Vein endothelial cell (primary cell): ENCODE data around the gene GLRA1. TPM values are rescaled to one million over a fixed set of nuclear protein-coding genes. Genes with fewer than 3 reads are reported as not detected.

Experiments
- small RNA-seq: library from RNA; depleted of rRNA; stranded (forward); fragments of <200 nt; gene quantifications from one replicate; pipeline ENCODE3, GENCODE V24; 2012
- total RNA-seq: library from RNA; depleted of rRNA; stranded (reverse); fragments of >200 nt; gene quantifications from 2 replicates; pipeline ENCODE4 v1.2.3, GENCODE V29; 2012

Gene GLRA1
- not detected in 2 replicates for total RNA-seq

GRCh38 chr5:151924564-151925301, at the start of gene GLRA1:
TSS of gene GLRA1 (minus strand) at chr5:151924851. CDS start at chr5:151924549, 302 bp downstream.

Small RNA genes lying within 50 kb of the gene (small RNA-seq; reads per million reads assigned to genes)
- not detected for gene RNA5SP198

Other genes starting within 250 kb of the GLRA1 start
- 1,259 and 1,486 TPM in 2 replicates for gene SPARC, start 237.9 kb downstream of the GLRA1 start, total RNA-seq
- 58.5 and 88.5 TPM in 2 replicates for gene ATOX1, start 166.2 kb downstream of the GLRA1 start, total RNA-seq
- gene G3BP1, start 152.9 kb downstream of the GLRA1 start, total RNA-seq, result 212 and 299 TPM in 2 replicates